GM23248 (cell line): ENCODE results near the gene KLRK1.

ENCODE experiments used
- EZH2 ChIP-seq: fragments of 200-600 bp; sonication (generic); IDR thresholded peaks from 2 replicates; pipeline ENCODE4 v1.6.1; 2018; ENCODE audit warnings: antibody characterized with exemption, mild to moderate bottlenecking; ENCODE audit not compliant: insufficient read depth, poor library complexity, severe bottlenecking
- EZH2phosphoT487 ChIP-seq: fragments of 200-600 bp; sonication (generic); IDR thresholded peaks from 2 replicates; pipeline ENCODE4 v1.6.1; 2018; ENCODE audit warnings: antibody characterized with exemption, moderate library complexity, mild to moderate bottlenecking, low read depth; ENCODE audit not compliant: insufficient read depth

GRCh38 chr12:10364815-10365622, 24.8 kb downstream of the KLRK1 start:
- TF ChIP-seq EZH2, result no peak
- no peak for TF ChIP-seq EZH2phosphoT487
